ENCODE results near the gene CDYL. TPM values are rescaled to one million over a fixed set of nuclear protein-coding genes. Genes with fewer than 3 reads are reported as not detected.
A peak's percentile ranks its signal among the peaks of the same experiment; 100 is the strongest.

The CDYL gene
- total and polyA plus RNA-seq, 12 donors: 4.1 to 39.9 (median 33.2) TPM

GRCh38 chr6:4890191-4890590 lies 114.0 kb downstream of the CDYL start:
- 91 to 93% methylated on average over 9 of the region's 9 CpGs for WGBS, 2 donors
- Histone ChIP-seq H3K36me3 (peaks cover 0 to 30% (median 22%) of the 10 kb centered on the region in 9 donors), H3K4me3 (no peak overlapping the region), H3K9me3 (peaks cover 0 to 7% (median 0%) of the 10 kb centered on the region in 11 donors), H3K4me1 (peaks cover 0 to 16% (median 0%) of the 10 kb centered on the region in 9 donors), H3K27ac (no peak overlapping the region), H3K27me3 (no peaks in the 10 kb centered on the region)
- intact Hi-C loops (cut with DNase I): no loop called here
- no peak for ATAC-seq
- DNase-seq: no peak
- no peak for TF ChIP-seq CTCF (IDR thresholded peaks at IDR 0.05)

GRCh38 chr6:4890627-4891026 lies 114.4 kb downstream of the CDYL start:
- Histone ChIP-seq H3K4me3 (no peak overlapping the region), H3K36me3 (peaks cover 0 to 33% (median 22%) of the 10 kb centered on the region in 9 donors), H3K27ac (no peak overlapping the region), H3K9me3 (peaks cover 0 to 7% (median 0%) of the 10 kb centered on the region in 11 donors), H3K4me1 (peaks cover 0 to 16% (median 0%) of the 10 kb centered on the region in 9 donors), H3K27me3 (no peaks in the 10 kb centered on the region)
- intact Hi-C loops (cut with DNase I): no loop called here
- no peak for ATAC-seq
- DNase-seq: no peak
- no peak for TF ChIP-seq CTCF (IDR thresholded peaks at IDR 0.05)
- WGBS, 2 donors: 91 to 94% methylated on average over 11 of the region's 11 CpGs

GRCh38 chr6:4891141-4891540 lies 114.9 kb downstream of the CDYL start:
- Histone ChIP-seq H3K36me3 (peaks cover 0 to 38% (median 22%) of the 10 kb centered on the region in 9 donors), H3K4me1 (peaks cover 0 to 16% (median 0%) of the 10 kb centered on the region in 9 donors), H3K27me3 (no peaks in the 10 kb centered on the region), H3K4me3 (no peak overlapping the region), H3K27ac (no peak overlapping the region), H3K9me3 (peaks cover 0 to 7% (median 0%) of the 10 kb centered on the region in 11 donors)
- intact Hi-C loops (cut with DNase I): no loop called here
- WGBS, 2 donors: 77 to 86% methylated on average over 6 of the region's 6 CpGs
- ATAC-seq (no peak), DNase-seq (no peak)
- TF ChIP-seq CTCF (IDR thresholded peaks at IDR 0.05): no peak

GRCh38 chr6:4892785-4893485 lies 116.7 kb downstream of the CDYL start:
- H3K27ac ChIP-seq: no peak overlapping the region
- WGBS, 2 donors: 95% methylated on average over 20 of the region's 20 CpGs
- intact Hi-C loops (cut with DNase I): no loop called here
- H3K27me3 ChIP-seq: no peaks in the 10 kb centered on the region
- peaks cover 0 to 51% (median 22%) of the 10 kb centered on the region in 9 donors for H3K36me3 ChIP-seq
- H3K9me3 ChIP-seq: no peaks in the 10 kb centered on the region
- no peak for TF ChIP-seq CTCF (IDR thresholded peaks at IDR 0.05)
- ATAC-seq (peak in 1 of 8 donors; percentile 41), DNase-seq (no peak)
- no peak overlapping the region for H3K4me3 ChIP-seq
- peaks cover 0 to 16% (median 0%) of the 10 kb centered on the region in 9 donors for H3K4me1 ChIP-seq

Measured in heart right ventricle (tissue), 16 donors.